ENCODE measurements around the gene OR51B4.
"Not testable (repeated sequence)": the region's sequence is repeated elsewhere in the genome, so short reads cannot be mapped to it uniquely, and the experiment has no call there.

GRCh38 chr11:5254023-5254422 lies 47.7 kb downstream of the OR51B4 start:
- TF ChIP-seq CTCF, POLR2A (IDR thresholded peaks at IDR 0.05): not testable (repeated sequence)

Measured in thyroid gland (tissue), 4 donors.